Gastrocnemius medialis (tissue), 4 donors: Measurements from ENCODE around the gene FGFBP1. TPM values are rescaled to one million over a fixed set of nuclear protein-coding genes. Genes with fewer than 3 reads are reported as not detected.

Experiments
- ATAC-seq, 2 donors: fragments of 150-250 bp; one replicate each; pipeline ENCODE4 v1.9.1; 2016
- DNase-seq, 2 donors: peaks; one replicate each; pipeline ENCODE4 v3.0.0-alpha.2; 2019
- H3K27ac ChIP-seq, 4 donors: fragments of 200-600 bp; sonication (generic); 1 replicate in 1 of 4; 2 replicates in 3 of 4; pipeline ENCODE4 v1.5.1; 2016 to 2018; ENCODE audit warnings: mild to moderate bottlenecking in 2 of 4, moderate library complexity in 1 of 4
- H3K27me3 ChIP-seq, 3 donors: fragments of 200-600 bp; sonication (generic) in 2 of 3; 1 replicate in 1 of 3; 2 replicates in 2 of 3; pipeline versions ENCODE4 v1.5.1 to v1.6.0; 2016 to 2019; ENCODE audit warnings: mild to moderate bottlenecking in 1 of 3, moderate library complexity in 1 of 3
- H3K36me3 ChIP-seq, 2 donors: fragments of 200-600 bp; sonication (generic) in 1 of 2; one replicate each; pipeline ENCODE4 v1.5.1; 2017 to 2018
- H3K4me1 ChIP-seq, 2 donors: fragments of 200-600 bp; sonication (generic) in 1 of 2; one replicate each; pipeline ENCODE4 v1.5.1; 2016 to 2017; ENCODE audit warnings: mild to moderate bottlenecking in 2 of 2
- H3K4me3 ChIP-seq, 4 donors: fragments of 200-600 bp; sonication (generic) in 3 of 4; 1 replicate in 1 of 4; 2 replicates in 3 of 4; pipeline ENCODE4 v1.5.1; 2016 to 2019; ENCODE audit warnings: mild to moderate bottlenecking in 2 of 4
- H3K9me3 ChIP-seq, 3 donors: fragments of 200-600 bp; sonication (generic) in 2 of 3; 1 replicate in 1 of 3; 2 replicates in 2 of 3; pipeline ENCODE4 v1.5.1; 2016 to 2019
- CTCF ChIP-seq, 5 experiments: fragments of 450-650 bp in 3 of 5; fragments of 200-600 bp in 2 of 5; sonication (generic) in 2 of 5; IDR thresholded peaks in 4 of 5; conservative IDR thresholded peaks in 1 of 5; 1 replicate in 4 of 5; 2 replicates in 1 of 5; pipeline ENCODE4 v1.5.1; 2016 to 2019; ENCODE audit warnings: antibody characterized with exemption in 5 of 5, mild to moderate bottlenecking in 3 of 5, moderate library complexity in 3 of 5
- POLR2A ChIP-seq, 2 donors: fragments of 450-650 bp; IDR thresholded peaks; one replicate each; pipeline ENCODE4 v1.6.1; 2017; ENCODE audit warnings: antibody characterized with exemption in 2 of 2, mild to moderate bottlenecking in 2 of 2, moderate library complexity in 2 of 2
- in situ Hi-C, 4 donors: fragments of 200-750 bp; cut with MboI; loops; one replicate each; pipeline versions ENCODE4 v1.15.0 to v1.8.0; 2017; ENCODE audit warnings: low sequenced_read_pairs in 4 of 4
- intact Hi-C: fragments of 100-400 bp; cut with DNase I; formaldehyde crosslinking; loops from one replicate; pipeline ENCODE4 v1.15.1; 2023; ENCODE audit warnings: low total_unique reads
- total RNA-seq, 4 donors: library from RNA; depleted of rRNA; stranded (reverse); fragments of >200 nt; gene quantifications; one replicate each; pipeline versions ENCODE4 v1.1.0 to v1.2.3, GENCODE V29; 2016

The FGFBP1 gene
- total RNA-seq, 4 donors from 2014 or later = not detected

- no peak overlapping the region for H3K4me3 ChIP-seq
- in situ Hi-C loops = no loop called here
- no peak overlapping the region for H3K27ac ChIP-seq
- ATAC-seq = no peak
- intact Hi-C loops = no loop called here
- no peaks in the 10 kb centered on the region for H3K27me3 ChIP-seq
- DNase-seq = no peak
- H3K4me1 ChIP-seq = no peaks in the 10 kb centered on the region
- no peaks in the 10 kb centered on the region for H3K36me3 ChIP-seq
- no peaks in the 10 kb centered on the region for H3K9me3 ChIP-seq
- TF ChIP-seq POLR2A (IDR thresholded peaks at IDR 0.05) = no peak
- no peak for TF ChIP-seq CTCF (IDR thresholded peaks at IDR 0.05 in 4 of 5, conservative IDR thresholded peaks at IDR 0.05 in 1 of 5)
These were observed 24.2 kb downstream of the FGFBP1 start for GRCh38 chr4:15914291-15914690.

GRCh38 chr4:15913631-15913970 is 24.9 kb downstream of the FGFBP1 start:
- Histone ChIP-seq H3K4me1 (no peaks in the 10 kb centered on the region), H3K9me3 (no peaks in the 10 kb centered on the region), H3K36me3 (no peaks in the 10 kb centered on the region), H3K27me3 (no peaks in the 10 kb centered on the region), H3K27ac (no peak overlapping the region), H3K4me3 (no peak overlapping the region)
- TF ChIP-seq POLR2A (IDR thresholded peaks at IDR 0.05) (no peak), CTCF (IDR thresholded peaks at IDR 0.05 in 4 of 5, conservative IDR thresholded peaks at IDR 0.05 in 1 of 5) (no peak)
- ATAC-seq = no peak
- intact Hi-C loops (no loop called here), in situ Hi-C loops (no loop called here)
- DNase-seq = no peak

DNA sequence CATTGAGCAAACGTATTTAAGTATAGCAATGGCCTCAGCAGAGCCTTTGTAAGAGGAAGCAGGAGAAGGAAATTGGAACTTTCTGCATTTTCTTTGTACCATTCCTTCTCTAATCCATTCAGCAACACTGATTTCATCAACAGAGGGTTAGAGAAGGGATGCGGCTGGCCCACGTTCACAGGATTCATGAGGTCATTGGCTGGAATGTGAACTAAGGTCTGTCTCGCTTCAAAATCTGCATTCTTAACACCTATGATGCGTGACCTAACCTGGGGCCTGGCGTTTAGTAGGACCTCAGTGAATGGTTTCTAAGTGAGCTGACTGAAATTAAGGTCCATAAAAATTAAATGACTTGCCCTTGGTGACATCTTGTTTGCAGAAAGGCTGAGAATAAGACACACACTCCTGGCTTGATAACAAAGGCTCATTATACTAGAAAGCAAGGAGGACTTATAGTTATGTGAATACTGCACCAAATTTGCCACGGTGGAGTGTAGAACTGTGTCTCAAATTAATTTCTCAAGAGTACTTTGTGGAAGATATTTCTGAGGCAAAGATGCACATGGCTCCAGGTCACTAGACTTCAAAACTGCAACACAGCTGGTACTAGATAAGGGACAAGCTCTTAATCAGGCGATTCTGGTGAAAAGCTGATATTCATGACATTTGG is 25.4 kb downstream of the FGFBP1 start:
- in situ Hi-C loops = no loop called here
- Histone ChIP-seq H3K36me3 (no peaks in the 10 kb centered on the region), H3K27me3 (no peaks in the 10 kb centered on the region), H3K4me1 (no peaks in the 10 kb centered on the region), H3K9me3 (no peaks in the 10 kb centered on the region), H3K4me3 (no peak overlapping the region), H3K27ac (no peak overlapping the region)
- TF ChIP-seq POLR2A (IDR thresholded peaks at IDR 0.05) = no peak
- TF ChIP-seq CTCF (IDR thresholded peaks at IDR 0.05 in 4 of 5, conservative IDR thresholded peaks at IDR 0.05 in 1 of 5) = no peak
- DNase-seq (no peak), ATAC-seq (no peak)
- intact Hi-C loops = no loop called here

GRCh38 chr4:15912236-15912635 is 26.3 kb downstream of the FGFBP1 start:
- no peak overlapping the region for H3K27ac ChIP-seq
- intact Hi-C loops = no loop called here
- in situ Hi-C loops = no loop called here

More at GRCh38 chr4:15912236-15912635, 26.3 kb downstream of the FGFBP1 start:
- no peaks in the 10 kb centered on the region for H3K9me3 ChIP-seq
- no peaks in the 10 kb centered on the region for H3K4me1 ChIP-seq
- no peak for DNase-seq
- no peak for TF ChIP-seq CTCF (IDR thresholded peaks at IDR 0.05 in 4 of 5, conservative IDR thresholded peaks at IDR 0.05 in 1 of 5)
- no peak for TF ChIP-seq POLR2A (IDR thresholded peaks at IDR 0.05)
- H3K4me3 ChIP-seq = no peak overlapping the region
- no peak for ATAC-seq
- no peaks in the 10 kb centered on the region for H3K27me3 ChIP-seq
- H3K36me3 ChIP-seq = no peaks in the 10 kb centered on the region
